SIG-M5 treated with dmso at 0.1 percent for 504 hours (cell line): Measurements from ENCODE around the gene ZC3H10.
"Not testable (repeated sequence)": the region's sequence is repeated elsewhere in the genome, so short reads cannot be mapped to it uniquely, and the experiment has no call there.

Experiments used
- DNase-seq: peaks from one replicate; lab custom pipeline; 2025; ENCODE audit not compliant: unreplicated experiment; lab: John Stamatoyannopoulos, UW

Gene ZC3H10

DNA sequence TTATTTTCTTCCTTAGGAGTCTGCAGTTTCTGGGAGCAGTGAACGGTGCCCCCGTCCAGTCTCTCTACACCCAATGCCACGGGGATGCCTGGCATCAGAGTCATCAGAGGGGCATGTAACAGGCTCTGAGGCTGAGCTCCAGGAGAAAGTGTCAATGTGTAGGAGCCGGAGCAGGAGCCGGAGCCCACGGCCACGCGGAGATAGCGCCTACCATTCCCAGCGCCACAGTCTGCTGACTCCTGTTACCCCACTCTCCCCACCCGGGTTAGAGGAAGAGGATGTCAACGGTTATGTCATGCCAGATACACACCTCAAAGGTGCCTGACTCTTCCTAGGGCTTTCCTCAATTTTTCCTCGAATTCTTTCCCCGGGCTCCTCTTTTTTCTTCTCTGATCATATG, 17.0 kb upstream of the ZC3H10 start:
- no peak for DNase-seq

- DNase-seq = no peak
Measured at GRCh38 chr12:56102683-56103065, 15.4 kb upstream of the ZC3H10 start.

- DNase-seq = no peak
Measured at GRCh38 chr12:56103066-56103711, 14.9 kb upstream of the ZC3H10 start.

DNA sequence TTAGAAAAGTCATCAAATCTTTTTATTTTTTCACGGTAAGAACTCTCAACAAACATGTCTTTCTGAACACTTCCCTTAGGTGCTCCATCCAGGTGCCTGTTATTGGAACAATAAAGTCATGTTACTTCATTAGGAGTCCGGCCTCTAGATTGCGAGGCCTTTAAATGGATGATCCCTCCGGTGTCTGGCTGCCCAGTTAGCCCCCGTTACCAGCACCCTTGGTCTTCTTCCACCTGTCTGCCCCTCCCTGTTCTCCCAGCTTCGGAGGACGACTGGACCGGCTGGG, 14.3 kb upstream of the ZC3H10 start:
- no peak for DNase-seq

- peak; percentile 99 for DNase-seq
Measured at GRCh38 chr12:56104109-56104814, 13.8 kb upstream of the ZC3H10 start, which contains the start of gene PA2G4. PA2G4 (plus strand) TSS chr12:56104559; CDS start chr12:56104738, 179 bp downstream.

GRCh38 chr12:56104815-56105608, 13.1 kb upstream of the ZC3H10 start:
- DNase-seq = peak; percentile 52

GRCh38 chr12:56105609-56105902, 12.5 kb upstream of the ZC3H10 start:
- DNase-seq = no peak

GRCh38 chr12:56107242-56107641, 10.8 kb upstream of the ZC3H10 start:
- no peak for DNase-seq

GRCh38 chr12:56110571-56110970, 7.5 kb upstream of the ZC3H10 start:
- DNase-seq = no peak

DNA sequence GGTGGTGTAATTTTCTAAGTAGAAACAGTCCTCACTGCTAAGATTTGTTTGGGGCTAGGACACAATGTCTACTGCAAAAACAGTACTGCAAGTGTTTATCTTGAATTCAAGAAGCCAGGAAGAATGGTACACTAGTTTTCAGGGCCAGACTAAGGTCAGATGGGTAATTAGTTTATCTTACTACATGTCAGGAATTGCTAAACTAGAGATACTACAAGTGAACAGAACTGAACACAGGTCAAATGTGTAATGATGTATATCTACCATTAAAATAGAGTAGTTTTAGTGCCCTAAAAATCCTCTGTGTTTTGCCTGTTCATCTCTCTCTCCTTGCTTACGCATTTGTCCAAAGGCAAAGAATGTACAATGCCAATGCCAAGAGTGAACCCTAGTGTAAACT, 4.0 kb upstream of the ZC3H10 start:
- DNase-seq = no peak

DNA sequence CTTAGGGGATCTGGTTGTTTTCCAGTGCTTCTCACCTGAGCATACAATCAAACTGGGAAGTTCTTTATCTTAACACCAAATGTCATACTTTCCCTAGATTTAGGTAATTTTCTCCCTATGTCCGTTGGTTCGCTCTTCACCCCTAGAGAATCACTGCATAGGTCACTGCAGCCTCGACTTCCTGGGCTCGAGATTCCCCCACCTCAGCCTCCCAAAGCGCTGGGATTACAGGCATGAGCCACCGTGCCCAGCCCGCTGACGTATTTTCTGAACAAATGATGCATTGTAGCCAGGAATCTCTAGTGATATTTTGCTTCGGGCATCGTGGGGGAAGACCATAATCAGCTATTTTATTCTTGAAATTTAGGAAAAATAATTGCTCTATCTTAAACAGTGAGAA, 2.7 kb upstream of the ZC3H10 start:
- DNase-seq = no peak

- peak; percentile 95 for DNase-seq
Measured at GRCh38 chr12:56116267-56117081, 1.6 kb upstream of the ZC3H10 start, which contains the start of gene RPL41. RPL41 (plus strand) TSS chr12:56116633.

- DNase-seq = not testable (repeated sequence)
Measured at GRCh38 chr12:56117082-56117706, 872 bp upstream of the ZC3H10 start.

DNA sequence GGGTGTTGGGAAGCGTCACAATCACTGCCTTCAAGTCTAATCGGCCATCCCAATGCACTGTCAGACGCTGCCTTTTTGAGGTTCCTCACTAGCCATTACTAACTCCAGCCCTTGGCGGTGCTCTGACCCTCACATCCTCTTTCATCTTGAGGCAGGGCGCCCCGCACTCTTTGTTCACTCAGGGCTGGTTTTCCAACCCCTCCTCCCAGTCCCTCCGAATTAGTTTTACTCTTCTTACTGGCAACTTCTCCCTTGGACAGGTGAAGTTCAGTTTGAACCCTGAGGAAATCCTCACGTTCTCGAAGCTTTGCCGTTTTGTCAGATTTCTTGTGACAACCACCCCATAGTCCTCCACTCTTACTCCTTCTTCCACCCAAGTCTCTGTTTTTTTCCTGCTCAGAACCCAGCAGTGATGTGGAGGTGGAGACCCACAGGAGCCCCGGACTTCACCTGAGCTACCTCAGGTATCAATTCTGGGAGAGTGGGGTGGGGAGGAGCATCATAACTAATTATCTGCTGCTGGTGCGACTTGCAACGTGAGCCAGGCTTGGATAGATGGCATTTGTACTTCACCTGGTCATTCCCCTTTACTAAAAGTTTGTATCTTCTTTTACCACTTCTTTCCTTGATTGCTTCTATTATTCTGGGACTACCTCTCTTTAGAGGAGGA, 757 bp downstream of the ZC3H10 start:
- peak; percentile 69 for DNase-seq

- peak; percentile 87 for DNase-seq
Measured at GRCh38 chr12:56119361-56119796, 1.3 kb downstream of the ZC3H10 start.

DNA sequence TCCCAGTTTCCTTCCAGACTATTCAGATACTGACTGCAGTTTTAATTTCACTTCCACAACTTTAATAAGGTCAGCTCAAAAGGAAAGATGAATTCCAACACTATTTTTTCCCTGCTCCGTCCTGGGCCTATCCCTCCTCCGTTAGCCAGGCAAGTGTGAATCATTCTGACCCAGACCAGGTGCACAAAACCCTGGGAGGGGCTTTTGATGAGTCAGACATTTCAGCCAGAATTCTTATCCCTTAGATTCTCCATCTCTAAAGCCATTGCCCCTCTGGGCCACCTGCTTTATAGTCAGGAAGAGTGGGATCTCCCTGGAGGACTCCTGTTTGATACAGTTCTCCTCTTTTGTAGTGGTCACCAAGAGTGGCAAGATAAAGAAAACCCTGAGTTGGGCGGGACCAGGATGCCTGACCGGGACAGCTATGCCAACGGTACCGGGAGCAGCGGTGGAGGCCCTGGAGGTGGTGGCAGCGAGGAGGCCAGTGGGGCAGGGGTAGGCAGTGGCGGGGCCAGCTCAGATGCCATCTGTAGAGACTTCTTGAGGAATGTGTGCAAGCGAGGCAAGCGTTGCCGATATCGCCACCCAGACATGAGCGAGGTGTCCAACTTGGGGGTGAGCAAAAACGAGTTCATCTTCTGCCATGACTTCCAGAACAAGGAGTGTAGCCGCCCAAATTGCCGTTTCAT, 2.2 kb downstream of the ZC3H10 start:
- no peak for DNase-seq

- DNase-seq = no peak
Measured at GRCh38 chr12:56121204-56121870, 3.3 kb downstream of the ZC3H10 start.

DNA sequence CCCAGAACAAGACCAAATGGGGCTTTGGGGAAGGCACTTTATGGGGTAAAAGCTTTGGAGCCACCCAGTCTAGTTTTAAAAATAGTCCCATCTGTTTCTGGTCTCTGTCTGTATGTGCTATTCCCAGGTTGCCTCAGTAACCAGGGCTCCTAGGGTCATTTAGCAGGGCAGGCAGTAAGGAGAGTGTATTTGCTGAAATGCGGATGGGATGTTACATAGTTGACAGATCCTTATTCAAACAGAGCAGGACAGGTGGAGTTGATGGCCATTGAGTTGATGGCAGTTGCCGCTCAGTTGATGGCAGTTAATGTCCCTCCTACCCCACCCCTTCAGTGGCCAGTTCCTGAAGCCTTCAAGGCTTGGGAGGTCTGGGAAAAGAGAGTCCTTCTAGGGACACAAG, 4.6 kb downstream of the ZC3H10 start:
- DNase-seq = no peak

DNA sequence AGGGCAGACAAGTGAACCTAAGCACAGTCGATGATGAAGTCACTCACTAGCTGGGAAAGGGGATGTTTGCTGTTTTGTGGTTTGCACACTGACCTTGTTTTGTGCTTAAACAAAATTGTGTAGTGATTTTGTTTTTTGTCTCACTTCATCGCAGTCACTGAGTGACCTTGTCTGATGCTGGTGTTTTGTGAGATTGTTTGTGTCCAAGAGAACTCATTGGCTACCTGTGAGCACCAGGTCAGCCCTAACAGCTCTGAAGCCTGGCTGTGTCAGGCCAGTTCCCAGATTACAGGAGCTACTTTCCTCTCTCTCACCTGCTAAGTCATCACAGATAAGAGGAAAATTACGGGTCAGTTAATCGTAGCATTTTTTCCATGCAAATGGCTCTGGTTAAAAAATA, 6.1 kb downstream of the ZC3H10 start:
- no peak for DNase-seq
